Measurements from ENCODE around the gene ANKRD10.

Gene ANKRD10

GRCh38 chr13:110910013-110910890 is 4.6 kb downstream of the ANKRD10 start:
- H3K27ac ChIP-seq: no peak overlapping the region
- TF ChIP-seq CTCF (conservative IDR thresholded peaks at IDR 0.05): no peak

- no peak for TF ChIP-seq CTCF (conservative IDR thresholded peaks at IDR 0.05)
- no peak for TF ChIP-seq ZFX (IDR thresholded peaks at IDR 0.05)
- H3K27ac ChIP-seq: no peak overlapping the region
Measured at GRCh38 chr13:110907951-110908898, 6.6 kb downstream of the ANKRD10 start.

- H3K27ac ChIP-seq: no peak overlapping the region
- TF ChIP-seq CTCF (conservative IDR thresholded peaks at IDR 0.05) (no peak), ZFX (IDR thresholded peaks at IDR 0.05) (no peak)
Measured at GRCh38 chr13:110907301-110907700, 7.6 kb downstream of the ANKRD10 start.

GRCh38 chr13:110904748-110905147 is 10.1 kb downstream of the ANKRD10 start:
- TF ChIP-seq ZFX (IDR thresholded peaks at IDR 0.05) (no peak), CTCF (conservative IDR thresholded peaks at IDR 0.05) (no peak)
- H3K27ac ChIP-seq: no peak overlapping the region

- H3K27ac ChIP-seq: no peak overlapping the region
- TF ChIP-seq CTCF (conservative IDR thresholded peaks at IDR 0.05) (no peak), ZFX (IDR thresholded peaks at IDR 0.05) (no peak)
Measured at GRCh38 chr13:110902370-110902769, 12.5 kb downstream of the ANKRD10 start.

GRCh38 chr13:110897521-110897920 is 17.3 kb downstream of the ANKRD10 start:
- no peak overlapping the region for H3K27ac ChIP-seq
- TF ChIP-seq CTCF (conservative IDR thresholded peaks at IDR 0.05): no peak
- TF ChIP-seq ZFX (IDR thresholded peaks at IDR 0.05): no peak

- no peak overlapping the region for H3K27ac ChIP-seq
- TF ChIP-seq ZFX (IDR thresholded peaks at IDR 0.05): no peak
- no peak for TF ChIP-seq CTCF (conservative IDR thresholded peaks at IDR 0.05)
Measured at GRCh38 chr13:110897014-110897413, 17.9 kb downstream of the ANKRD10 start.
